Measurements from ENCODE around the gene SYNGR4.
A peak's percentile ranks its signal among the peaks of the same experiment; 100 is the strongest.

The SYNGR4 gene

GRCh38 chr19:48333467-48334384 lies 30.4 kb upstream of the SYNGR4 start:
- peaks cover 49% of the 10 kb centered on the region for H3K4me1 Mint-ChIP-seq (ENCODE audit: low read depth)

GRCh38 chr19:48338253-48338755 lies 25.9 kb upstream of the SYNGR4 start:
- H3K4me1 Mint-ChIP-seq (ENCODE audit: low read depth): peaks cover 10% of the 10 kb centered on the region
- H3K9me3 Mint-ChIP-seq: no peaks in the 10 kb centered on the region
- H3K27ac Mint-ChIP-seq: no peak overlapping the region
- no peaks in the 10 kb centered on the region for H3K36me3 Mint-ChIP-seq (ENCODE audit: low read depth)
- H3K4me3 Mint-ChIP-seq: no peak overlapping the region
- no peaks in the 10 kb centered on the region for H3K27me3 Mint-ChIP-seq

More at GRCh38 chr19:48333467-48334384, 30.4 kb upstream of the SYNGR4 start:
- H3K27ac Mint-ChIP-seq: peak overlapping the region; percentile 96
- peak overlapping the region; percentile 92 for H3K4me3 Mint-ChIP-seq
- H3K27me3 Mint-ChIP-seq: no peaks in the 10 kb centered on the region
- H3K9me3 Mint-ChIP-seq: no peaks in the 10 kb centered on the region
- peaks cover 27% of the 10 kb centered on the region for H3K36me3 Mint-ChIP-seq (ENCODE audit: low read depth)

- Mint-ChIP-seq H3K36me3 (ENCODE audit: low read depth) (no peaks in the 10 kb centered on the region), H3K27me3 (no peaks in the 10 kb centered on the region), H3K9me3 (no peaks in the 10 kb centered on the region), H3K4me3 (no peak overlapping the region), H3K27ac (no peak overlapping the region), H3K4me1 (ENCODE audit: low read depth) (peaks cover 6% of the 10 kb centered on the region)
Observed at GRCh38 chr19:48338802-48339503, 25.2 kb upstream of the SYNGR4 start.

GRCh38 chr19:48340995-48341394 lies 23.2 kb upstream of the SYNGR4 start:
- Mint-ChIP-seq H3K4me1 (ENCODE audit: low read depth) (no peaks in the 10 kb centered on the region), H3K4me3 (no peak overlapping the region), H3K27me3 (no peaks in the 10 kb centered on the region), H3K27ac (no peak overlapping the region), H3K36me3 (ENCODE audit: low read depth) (no peaks in the 10 kb centered on the region), H3K9me3 (no peaks in the 10 kb centered on the region)

GRCh38 chr19:48341515-48342413 lies 22.4 kb upstream of the SYNGR4 start:
- Mint-ChIP-seq H3K4me3 (no peak overlapping the region), H3K27me3 (no peaks in the 10 kb centered on the region), H3K36me3 (ENCODE audit: low read depth) (no peaks in the 10 kb centered on the region), H3K9me3 (no peaks in the 10 kb centered on the region), H3K27ac (no peak overlapping the region), H3K4me1 (ENCODE audit: low read depth) (no peaks in the 10 kb centered on the region)

- Mint-ChIP-seq H3K36me3 (ENCODE audit: low read depth) (no peaks in the 10 kb centered on the region), H3K27ac (no peak overlapping the region), H3K4me3 (no peak overlapping the region), H3K27me3 (no peaks in the 10 kb centered on the region), H3K4me1 (ENCODE audit: low read depth) (no peaks in the 10 kb centered on the region), H3K9me3 (no peaks in the 10 kb centered on the region)
Observed at GRCh38 chr19:48342414-48342738, 21.8 kb upstream of the SYNGR4 start.

- Mint-ChIP-seq H3K27me3 (no peaks in the 10 kb centered on the region), H3K9me3 (no peaks in the 10 kb centered on the region), H3K27ac (no peak overlapping the region), H3K4me1 (ENCODE audit: low read depth) (no peaks in the 10 kb centered on the region), H3K36me3 (ENCODE audit: low read depth) (no peaks in the 10 kb centered on the region), H3K4me3 (no peak overlapping the region)
Observed at GRCh38 chr19:48342841-48343540, 21.2 kb upstream of the SYNGR4 start.

GRCh38 chr19:48344892-48345291 lies 19.3 kb upstream of the SYNGR4 start:
- Mint-ChIP-seq H3K4me3 (no peak overlapping the region), H3K27ac (no peak overlapping the region), H3K4me1 (ENCODE audit: low read depth) (no peaks in the 10 kb centered on the region), H3K27me3 (no peaks in the 10 kb centered on the region), H3K9me3 (no peaks in the 10 kb centered on the region), H3K36me3 (ENCODE audit: low read depth) (peaks cover 3% of the 10 kb centered on the region)

- peaks cover 5% of the 10 kb centered on the region for H3K36me3 Mint-ChIP-seq (ENCODE audit: low read depth)
- no peak overlapping the region for H3K4me3 Mint-ChIP-seq
- H3K9me3 Mint-ChIP-seq: no peaks in the 10 kb centered on the region
- peaks cover 2% of the 10 kb centered on the region for H3K4me1 Mint-ChIP-seq (ENCODE audit: low read depth)
- H3K27ac Mint-ChIP-seq: no peak overlapping the region
- no peaks in the 10 kb centered on the region for H3K27me3 Mint-ChIP-seq
Observed at GRCh38 chr19:48346191-48346590, 18.0 kb upstream of the SYNGR4 start.

GRCh38 chr19:48348045-48348444 lies 16.1 kb upstream of the SYNGR4 start:
- H3K27me3 Mint-ChIP-seq: no peaks in the 10 kb centered on the region
- H3K27ac Mint-ChIP-seq: no peak overlapping the region
- peaks cover 3% of the 10 kb centered on the region for H3K4me1 Mint-ChIP-seq (ENCODE audit: low read depth)
- no peak overlapping the region for H3K4me3 Mint-ChIP-seq
- H3K9me3 Mint-ChIP-seq: no peaks in the 10 kb centered on the region
- H3K36me3 Mint-ChIP-seq (ENCODE audit: low read depth): peaks cover 7% of the 10 kb centered on the region

GRCh38 chr19:48348737-48349136 lies 15.4 kb upstream of the SYNGR4 start:
- Mint-ChIP-seq H3K9me3 (no peaks in the 10 kb centered on the region), H3K4me1 (ENCODE audit: low read depth) (peaks cover 3% of the 10 kb centered on the region), H3K36me3 (ENCODE audit: low read depth) (peaks cover 7% of the 10 kb centered on the region), H3K27ac (no peak overlapping the region), H3K27me3 (no peaks in the 10 kb centered on the region), H3K4me3 (no peak overlapping the region)

- no peaks in the 10 kb centered on the region for H3K27me3 Mint-ChIP-seq
- H3K9me3 Mint-ChIP-seq: no peaks in the 10 kb centered on the region
- no peak overlapping the region for H3K27ac Mint-ChIP-seq
- H3K4me3 Mint-ChIP-seq: no peak overlapping the region
- peaks cover 7% of the 10 kb centered on the region for H3K36me3 Mint-ChIP-seq (ENCODE audit: low read depth)
- peaks cover 3% of the 10 kb centered on the region for H3K4me1 Mint-ChIP-seq (ENCODE audit: low read depth)
Observed at GRCh38 chr19:48350856-48351255, 13.3 kb upstream of the SYNGR4 start.

GRCh38 chr19:48351341-48351752 lies 12.8 kb upstream of the SYNGR4 start:
- no peak overlapping the region for H3K4me3 Mint-ChIP-seq
- no peaks in the 10 kb centered on the region for H3K27me3 Mint-ChIP-seq
- H3K9me3 Mint-ChIP-seq: no peaks in the 10 kb centered on the region
- H3K4me1 Mint-ChIP-seq (ENCODE audit: low read depth): peaks cover 3% of the 10 kb centered on the region
- peaks cover 7% of the 10 kb centered on the region for H3K36me3 Mint-ChIP-seq (ENCODE audit: low read depth)
- no peak overlapping the region for H3K27ac Mint-ChIP-seq

GRCh38 chr19:48353677-48354076 lies 10.5 kb upstream of the SYNGR4 start:
- Mint-ChIP-seq H3K4me3 (no peak overlapping the region), H3K27ac (no peak overlapping the region)

More at GRCh38 chr19:48353677-48354076, 10.5 kb upstream of the SYNGR4 start:
- Mint-ChIP-seq H3K4me1 (ENCODE audit: low read depth) (peaks cover 3% of the 10 kb centered on the region), H3K36me3 (ENCODE audit: low read depth) (peaks cover 11% of the 10 kb centered on the region), H3K9me3 (no peaks in the 10 kb centered on the region), H3K27me3 (no peaks in the 10 kb centered on the region)
